ENCODE results near the gene NR5A1.

Gene NR5A1

GRCh38 chr9:124498499-124499146 is 8.6 kb downstream of the NR5A1 start:
- DNase-seq (ENCODE audit: low read depth), result no peak

- DNase-seq (ENCODE audit: low read depth), result no peak
Measured at GRCh38 chr9:124498040-124498439, 9.2 kb downstream of the NR5A1 start.

- no peak for DNase-seq (ENCODE audit: low read depth)
Measured at GRCh38 chr9:124497441-124497840, 9.8 kb downstream of the NR5A1 start.

- no peak for DNase-seq (ENCODE audit: low read depth)
Measured at GRCh38 chr9:124496463-124496862, 10.7 kb downstream of the NR5A1 start.

- DNase-seq (ENCODE audit: low read depth), result no peak
Measured at GRCh38 chr9:124496075-124496449, 11.1 kb downstream of the NR5A1 start.

- DNase-seq (ENCODE audit: low read depth), result no peak
Measured at GRCh38 chr9:124495126-124496074, 11.8 kb downstream of the NR5A1 start.

GRCh38 chr9:124493794-124494479 is 13.3 kb downstream of the NR5A1 start:
- DNase-seq (ENCODE audit: low read depth), result no peak

- DNase-seq (ENCODE audit: low read depth), result no peak
Measured at GRCh38 chr9:124493218-124493617, 14.0 kb downstream of the NR5A1 start.

GRCh38 chr9:124492818-124493217 is 14.4 kb downstream of the NR5A1 start:
- DNase-seq (ENCODE audit: low read depth), result no peak

GRCh38 chr9:124491049-124491975 is 15.9 kb downstream of the NR5A1 start:
- no peak for DNase-seq (ENCODE audit: low read depth)

- DNase-seq (ENCODE audit: low read depth), result no peak
Measured at GRCh38 chr9:124490004-124490403, 17.2 kb downstream of the NR5A1 start.

- DNase-seq (ENCODE audit: low read depth), result no peak
Measured at GRCh38 chr9:124489222-124489621, 18.0 kb downstream of the NR5A1 start.

GRCh38 chr9:124488641-124489210 is 18.5 kb downstream of the NR5A1 start:
- no peak for DNase-seq (ENCODE audit: low read depth)

- no peak for DNase-seq (ENCODE audit: low read depth)
Measured at GRCh38 chr9:124487260-124488182, 19.7 kb downstream of the NR5A1 start.

GRCh38 chr9:124486778-124487259 is 20.4 kb downstream of the NR5A1 start:
- no peak for DNase-seq (ENCODE audit: low read depth)

- DNase-seq (ENCODE audit: low read depth), result no peak
Measured at GRCh38 chr9:124485936-124486335, 21.3 kb downstream of the NR5A1 start.

- DNase-seq (ENCODE audit: low read depth), result no peak
Measured at GRCh38 chr9:124485201-124485600, 22.0 kb downstream of the NR5A1 start.

GRCh38 chr9:124483481-124483880 is 23.7 kb downstream of the NR5A1 start:
- no peak for DNase-seq (ENCODE audit: low read depth)

- DNase-seq (ENCODE audit: low read depth), result no peak
Measured at GRCh38 chr9:124482431-124483031, 24.7 kb downstream of the NR5A1 start.

GRCh38 chr9:124481115-124481514 is 26.1 kb downstream of the NR5A1 start:
- DNase-seq (ENCODE audit: low read depth), result no peak
